Gastroesophageal sphincter (tissue), 3 donors: Measurements from ENCODE around the gene SCARF1.
A peak's percentile ranks its signal among the peaks of the same experiment; 100 is the strongest.

ENCODE experiments used
- POLR2AphosphoS5 ChIP-seq: sonication (generic); formaldehyde crosslinking; IDR thresholded peaks from one replicate; pipeline ENCODE4 v1.6.1; 2017; ENCODE audit warnings: antibody characterized with exemption
- TF ChIP-seq, protein P1 (sequence below), 4 experiments: fragments of 200-600 bp in 2 of 4; fragments of 450-650 bp in 2 of 4; sonication (generic) in 1 of 4; IDR thresholded peaks; one replicate each; pipeline ENCODE4 v1.5.1; 2017 to 2019; ENCODE audit warnings: antibody characterized with exemption in 4 of 4, mild to moderate bottlenecking in 2 of 4, moderate library complexity in 2 of 4

DNA sequence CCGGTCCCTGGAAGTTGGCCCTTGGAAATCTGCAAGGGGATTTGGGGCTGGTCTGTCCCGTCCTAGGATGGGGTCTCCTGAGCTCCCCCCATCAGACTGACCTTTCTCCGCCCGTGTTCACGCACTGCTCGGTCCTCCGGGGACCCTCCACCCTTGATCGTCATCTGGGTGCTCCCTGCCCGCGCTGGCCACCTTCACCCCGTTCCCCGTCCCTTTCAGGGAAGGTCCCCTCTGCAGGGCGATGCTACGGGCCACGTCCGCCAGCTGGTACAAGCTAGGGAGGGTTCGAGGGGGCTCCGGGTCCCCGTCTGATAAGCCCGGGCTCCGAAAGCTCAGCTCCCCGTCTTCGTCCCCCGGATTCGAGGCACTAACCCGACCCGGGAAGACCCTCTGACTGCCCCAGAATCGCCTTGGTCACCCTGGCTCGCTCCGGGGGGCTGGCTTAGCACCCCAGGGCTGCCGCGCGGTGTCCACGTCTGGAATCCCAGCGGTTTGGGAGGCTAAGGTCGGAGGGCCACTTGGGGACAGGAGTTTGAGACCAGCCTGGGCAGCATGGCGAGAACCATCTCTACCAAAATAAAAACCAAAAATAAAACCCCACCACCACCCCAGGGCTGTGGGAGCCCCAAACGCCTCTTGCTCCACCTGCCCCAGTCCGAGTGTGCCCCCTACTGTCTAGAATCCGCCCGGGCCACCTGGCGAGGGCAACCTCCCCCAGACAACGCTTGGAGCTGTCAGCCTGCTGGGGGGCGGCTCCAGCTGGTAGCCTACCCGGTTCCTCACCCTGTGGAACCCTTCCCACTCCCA is 15.8 kb downstream of the SCARF1 start:
- TF ChIP-seq, protein P1, sequence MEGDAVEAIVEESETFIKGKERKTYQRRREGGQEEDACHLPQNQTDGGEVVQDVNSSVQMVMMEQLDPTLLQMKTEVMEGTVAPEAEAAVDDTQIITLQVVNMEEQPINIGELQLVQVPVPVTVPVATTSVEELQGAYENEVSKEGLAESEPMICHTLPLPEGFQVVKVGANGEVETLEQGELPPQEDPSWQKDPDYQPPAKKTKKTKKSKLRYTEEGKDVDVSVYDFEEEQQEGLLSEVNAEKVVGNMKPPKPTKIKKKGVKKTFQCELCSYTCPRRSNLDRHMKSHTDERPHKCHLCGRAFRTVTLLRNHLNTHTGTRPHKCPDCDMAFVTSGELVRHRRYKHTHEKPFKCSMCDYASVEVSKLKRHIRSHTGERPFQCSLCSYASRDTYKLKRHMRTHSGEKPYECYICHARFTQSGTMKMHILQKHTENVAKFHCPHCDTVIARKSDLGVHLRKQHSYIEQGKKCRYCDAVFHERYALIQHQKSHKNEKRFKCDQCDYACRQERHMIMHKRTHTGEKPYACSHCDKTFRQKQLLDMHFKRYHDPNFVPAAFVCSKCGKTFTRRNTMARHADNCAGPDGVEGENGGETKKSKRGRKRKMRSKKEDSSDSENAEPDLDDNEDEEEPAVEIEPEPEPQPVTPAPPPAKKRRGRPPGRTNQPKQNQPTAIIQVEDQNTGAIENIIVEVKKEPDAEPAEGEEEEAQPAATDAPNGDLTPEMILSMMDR (IDR thresholded peaks at IDR 0.05): peak in 3 of 4 experiments; percentile 58 to 75 (median 59)
- no peak for TF ChIP-seq POLR2AphosphoS5
